NCI-H748 (cell line): ENCODE measurements around the gene ELOB.

Experiments used
- DNase-seq: peaks from one replicate; lab custom pipeline; 2025; ENCODE audit not compliant: unreplicated experiment; lab: John Stamatoyannopoulos, UW

The ELOB gene

DNA sequence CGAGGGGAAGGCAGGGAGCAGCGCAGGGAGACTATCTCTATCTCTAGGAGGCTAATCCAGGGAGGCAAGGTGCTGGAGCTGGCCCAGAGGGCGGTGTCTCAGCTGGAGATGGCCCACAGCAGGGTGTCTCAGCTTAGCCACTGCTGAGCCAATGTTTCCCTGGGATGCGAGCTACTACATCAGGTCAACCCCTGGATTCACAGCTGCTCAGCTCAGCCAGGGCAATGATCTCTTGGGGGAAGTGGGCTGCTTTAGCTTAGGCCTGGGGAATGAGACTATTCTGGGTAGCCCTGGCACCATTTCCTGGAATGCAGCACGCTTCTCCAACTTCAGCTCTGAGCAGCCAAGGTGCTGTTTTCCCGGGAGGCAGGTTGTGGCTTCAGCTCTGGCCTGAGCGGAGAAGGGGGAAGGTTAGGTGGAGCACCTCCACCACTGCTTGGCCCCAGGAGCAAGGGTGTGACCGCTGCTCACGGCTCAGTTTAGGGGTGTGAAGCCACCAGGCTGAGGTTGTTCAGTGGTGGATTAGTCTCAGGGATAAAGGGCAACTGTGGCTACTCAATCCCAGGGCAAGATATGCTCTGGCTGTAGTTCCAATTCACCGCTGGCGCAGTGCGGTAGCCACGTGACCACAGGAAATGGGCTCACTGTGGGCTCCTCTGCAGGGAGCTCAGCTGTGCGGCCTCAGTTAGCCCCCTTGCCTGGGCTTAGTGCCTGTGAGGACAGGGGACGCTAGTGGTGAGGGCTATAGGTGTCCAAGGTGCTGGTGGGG lies 34.8 kb upstream of the ELOB start:
- no peak for DNase-seq

- DNase-seq = no peak
Measured at GRCh38 chr16:2810651-2811050, 33.6 kb upstream of the ELOB start.

DNA sequence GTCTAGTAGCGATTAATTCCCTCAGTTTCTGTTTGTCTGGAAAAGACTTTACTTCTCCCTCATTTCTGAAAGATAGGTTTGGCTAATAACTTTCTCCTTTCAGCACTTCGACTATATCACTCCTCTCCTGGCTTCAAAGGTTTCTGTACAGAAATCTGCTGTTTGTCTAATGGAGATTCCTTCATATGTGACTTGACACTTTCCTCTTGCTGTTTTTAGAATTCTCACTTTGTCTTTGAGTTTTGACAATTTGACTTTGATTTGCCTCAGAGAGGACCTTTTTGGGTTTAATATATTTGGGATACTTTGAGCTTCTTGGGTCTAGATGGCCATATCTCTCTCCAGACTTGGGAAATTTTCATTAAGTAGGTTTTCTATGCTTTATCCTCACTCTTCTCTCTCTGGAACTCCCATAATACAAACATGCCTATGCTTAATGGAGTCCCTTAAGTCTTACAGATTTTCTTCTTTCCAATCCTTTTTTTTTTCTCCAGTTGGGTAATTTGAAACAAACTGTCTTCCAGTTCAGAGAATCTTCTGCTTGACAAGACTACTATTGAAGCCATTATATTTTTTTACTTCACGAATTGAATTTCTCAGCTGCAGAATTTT lies 32.2 kb upstream of the ELOB start:
- no peak for DNase-seq

- DNase-seq = no peak
Measured at GRCh38 chr16:2808181-2808580, 31.1 kb upstream of the ELOB start.

- no peak for DNase-seq
Measured at GRCh38 chr16:2806286-2806685, 29.2 kb upstream of the ELOB start.

DNA sequence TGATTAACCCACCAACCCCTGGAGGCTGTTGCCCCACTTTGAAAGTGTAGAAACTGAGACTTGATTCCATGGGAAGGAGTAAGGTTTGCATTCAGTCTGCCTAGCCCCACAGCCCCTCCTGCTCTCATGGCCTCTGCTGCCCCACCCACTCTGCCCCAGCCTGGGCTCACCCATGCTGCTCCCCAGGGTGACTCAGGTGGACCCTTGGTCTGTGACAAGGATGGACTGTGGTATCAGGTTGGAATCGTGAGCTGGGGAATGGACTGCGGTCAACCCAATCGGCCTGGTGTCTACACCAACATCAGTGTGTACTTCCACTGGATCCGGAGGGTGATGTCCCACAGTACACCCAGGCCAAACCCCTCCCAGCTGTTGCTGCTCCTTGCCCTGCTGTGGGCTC lies 27.6 kb upstream of the ELOB start:
- DNase-seq = no peak

GRCh38 chr16:2803545-2804195 lies 26.6 kb upstream of the ELOB start:
- no peak for DNase-seq

GRCh38 chr16:2799859-2800226 lies 22.8 kb upstream of the ELOB start:
- DNase-seq = no peak

- DNase-seq = no peak
Measured at GRCh38 chr16:2799205-2799858, 22.3 kb upstream of the ELOB start.

GRCh38 chr16:2798723-2799204 lies 21.7 kb upstream of the ELOB start:
- DNase-seq = no peak

GRCh38 chr16:2795395-2796143 lies 18.5 kb upstream of the ELOB start:
- no peak for DNase-seq

- no peak for DNase-seq
Measured at GRCh38 chr16:2792940-2793339, 15.9 kb upstream of the ELOB start.

DNA sequence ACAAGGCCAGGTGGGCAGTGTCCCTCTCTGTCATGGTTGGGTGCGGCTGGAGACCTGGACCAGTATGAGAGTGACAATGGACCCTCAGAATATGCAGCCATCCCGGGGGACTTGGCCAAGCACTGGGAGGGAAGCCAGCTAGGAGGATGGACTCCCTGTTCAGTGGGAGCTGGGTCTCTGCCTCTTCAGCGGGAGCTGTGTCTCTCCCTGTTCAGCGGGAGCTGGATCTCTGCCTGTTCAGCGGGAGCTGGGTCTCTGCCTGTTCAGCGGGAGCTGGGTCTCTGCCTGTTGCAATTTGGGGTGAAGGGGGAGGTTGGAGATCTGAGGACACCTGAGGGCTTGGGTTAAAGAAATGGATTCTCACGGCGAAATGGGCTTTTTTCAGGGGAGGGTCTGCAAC lies 14.1 kb upstream of the ELOB start:
- no peak for DNase-seq

- DNase-seq = no peak
Measured at GRCh38 chr16:2790631-2791030, 13.6 kb upstream of the ELOB start.

DNA sequence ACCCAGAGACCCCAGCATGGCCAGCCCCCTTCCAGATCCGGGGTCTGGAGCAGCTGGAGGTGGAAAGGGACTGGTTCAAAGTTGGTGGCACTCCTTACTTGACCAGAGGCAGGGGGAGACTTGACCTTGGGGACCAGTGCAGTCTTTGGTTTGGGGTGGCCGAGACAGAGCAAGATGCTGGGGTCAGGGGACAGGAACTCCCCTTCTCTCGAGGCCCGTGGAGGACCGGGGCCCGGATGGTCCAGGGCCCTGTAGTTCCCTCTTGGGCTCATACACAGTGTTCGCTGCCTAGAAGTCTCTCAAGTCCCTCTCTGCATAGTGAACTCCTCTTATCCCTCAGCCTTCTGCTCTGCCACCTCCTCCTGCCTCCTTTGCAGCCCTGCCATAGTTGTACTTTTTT lies 10.9 kb upstream of the ELOB start:
- no peak for DNase-seq

- DNase-seq = no peak
Measured at GRCh38 chr16:2787406-2787805, 10.3 kb upstream of the ELOB start, which contains the start of gene PRSS33. PRSS33 (minus strand) TSS chr16:2787560; CDS start chr16:2786547, 1,013 bp downstream.

DNA sequence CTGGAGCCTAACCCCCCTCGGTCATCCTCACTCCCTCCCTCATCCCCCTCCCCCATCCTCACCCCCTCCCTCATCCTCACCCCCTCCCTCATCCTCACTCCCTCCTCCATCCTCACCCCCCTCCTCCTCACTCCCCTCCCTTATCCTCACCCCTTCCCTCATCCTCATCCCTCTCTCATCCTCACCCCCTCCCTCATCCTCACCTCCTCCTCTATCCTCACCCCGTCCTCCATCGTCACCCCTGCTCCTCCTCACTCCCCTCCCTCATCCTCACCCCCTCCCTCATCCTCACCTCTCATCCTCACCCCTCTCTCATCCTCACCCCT lies 9.7 kb upstream of the ELOB start:
- DNase-seq = no peak

DNA sequence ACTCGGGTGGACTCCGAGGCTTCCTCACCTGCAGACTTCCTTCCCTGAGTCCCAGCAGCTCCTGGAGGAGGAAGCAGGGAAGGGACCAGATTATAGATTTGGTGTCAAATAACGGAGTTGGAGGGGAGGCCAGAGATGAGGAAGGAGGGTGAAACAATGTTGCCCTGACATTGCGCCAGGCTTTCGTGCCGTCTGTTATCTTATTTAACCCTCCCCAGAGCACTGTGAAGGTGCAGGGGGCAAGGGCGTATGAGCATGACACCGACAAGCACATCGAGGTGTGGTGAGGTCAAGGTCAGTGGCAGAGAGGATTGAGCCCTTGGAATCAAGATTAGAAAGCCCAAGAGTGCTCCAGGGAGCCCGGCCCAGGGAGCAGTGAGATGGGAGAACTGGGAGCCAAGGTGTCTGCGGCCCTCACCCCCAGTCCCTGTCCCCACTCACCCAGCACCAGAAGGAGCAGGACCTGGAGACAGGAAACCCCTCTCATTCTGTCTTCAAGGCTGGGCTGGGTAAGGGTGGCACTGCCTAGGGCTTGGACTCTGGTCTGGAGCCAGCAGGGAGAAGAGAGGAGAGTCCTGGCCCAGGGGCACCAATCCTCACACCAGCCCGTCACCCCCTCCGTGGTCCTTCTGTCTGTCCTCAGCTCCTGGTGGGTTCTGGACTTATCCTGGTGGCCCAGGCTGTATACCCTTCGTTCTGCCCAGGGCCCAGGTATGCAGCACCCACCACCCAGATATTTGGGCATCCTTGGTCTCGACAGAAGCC lies 9.2 kb upstream of the ELOB start:
- DNase-seq = no peak

DNA sequence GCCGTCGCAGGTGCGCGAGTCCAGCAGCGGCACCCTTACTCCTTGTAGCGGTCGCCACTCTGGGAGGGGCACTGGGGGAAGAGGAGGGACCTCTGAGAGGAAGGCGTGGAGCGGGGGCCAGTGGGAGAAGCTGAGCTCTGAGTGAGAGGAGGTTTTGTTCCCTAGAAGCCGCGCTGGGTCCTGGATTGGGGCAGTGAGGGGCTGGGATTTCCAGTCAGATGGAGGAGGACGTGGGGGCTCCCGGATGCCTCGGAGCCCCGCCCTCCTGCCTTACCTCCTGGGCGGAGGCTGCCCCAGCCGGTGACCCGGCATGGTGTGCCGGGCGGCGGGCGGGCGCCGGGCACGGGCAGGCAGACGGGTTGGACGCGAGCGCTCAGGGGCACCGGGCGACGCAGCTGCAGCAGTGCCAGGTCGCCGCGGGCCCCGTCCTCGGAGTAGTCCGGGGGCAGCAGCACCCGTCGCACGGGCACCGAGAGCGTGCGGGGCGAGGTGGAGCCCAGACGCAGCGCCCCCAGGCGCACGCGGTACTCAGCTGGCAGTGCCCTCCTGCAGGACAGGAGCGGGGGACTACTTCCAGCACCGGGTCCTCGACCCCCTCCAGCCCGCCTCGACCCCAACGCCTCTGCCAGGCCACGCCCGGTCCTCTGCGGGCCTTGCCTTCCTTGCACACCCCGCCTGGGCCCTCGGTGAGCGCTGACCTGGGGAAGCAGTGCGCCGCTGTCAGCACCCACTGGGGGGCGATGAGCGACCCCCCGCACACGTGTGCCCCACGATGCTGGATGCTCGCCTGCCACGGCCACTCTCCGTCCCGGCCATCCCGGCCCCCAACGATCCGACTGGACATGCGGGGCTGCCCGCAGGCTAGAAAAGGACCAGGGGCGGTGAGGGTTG lies 8.3 kb upstream of the ELOB start:
- peak; percentile 39 for DNase-seq
